ENCODE data around the gene PDGFD. TPM values are rescaled to one million over a fixed set of nuclear protein-coding genes. Genes with fewer than 3 reads are reported as not detected.

The PDGFD gene
- polyA plus RNA-seq, 1 of the 3 experiments (the other 2 are of a cell fraction), result 4.8 TPM

GRCh38 chr11:104057908-104058307 lies 106.0 kb downstream of the PDGFD start:
- no peaks in the 10 kb centered on the region for H3K27me3 ChIP-seq (ENCODE audit: insufficient read depth)
- no peaks in the 10 kb centered on the region for H3F3A ChIP-seq (replicated peaks; ENCODE audit: insufficient read depth)
- WGBS (ENCODE audit: low lambda C conversion rate), result 95% methylated on average over 5 of the region's 5 CpGs
- no peak overlapping the region for H2AFZ ChIP-seq (ENCODE audit: low read depth)
- H3K36me3 ChIP-seq (replicated peaks in 1 of 2; ENCODE audit: control insufficient read depth in 1 of 2, insufficient read depth in 2 of 2, low read length in 1 of 2), result no peaks in the 10 kb centered on the region
- no peak for DNase-seq
- TF ChIP-seq PBX3 (IDR thresholded peaks at IDR 0.05) (no peak), RCOR1 (IDR thresholded peaks at IDR 0.05; ENCODE audit: low read length) (no peak), NRF1 (IDR thresholded peaks at IDR 0.05; ENCODE audit: low read depth, low read length) (no peak), MXI1 (IDR thresholded peaks at IDR 0.05; ENCODE audit: low read depth, low read length) (no peak), YY1 (IDR thresholded peaks at IDR 0.05; ENCODE audit: low read depth) (no peak), MEF2A (IDR thresholded peaks at IDR 0.05; ENCODE audit: borderline replicate concordance, low read depth) (no peak), ELF1 (IDR thresholded peaks at IDR 0.05) (no peak), POLR2AphosphoS5 (IDR thresholded peaks at IDR 0.05; ENCODE audit: low read depth, low read length) (no peak), SMC3 (IDR thresholded peaks at IDR 0.05; ENCODE audit: low read depth, low read length) (no peak), REST (IDR thresholded peaks at IDR 0.05; ENCODE audit: low read depth, low read length) (no peak), SIN3A (IDR thresholded peaks at IDR 0.05; ENCODE audit: borderline replicate concordance, low read depth, low read length) (no peak), GABPA (IDR thresholded peaks at IDR 0.05; ENCODE audit: low read depth) (no peak), JUND (IDR thresholded peaks at IDR 0.05) (no peak), RAD21 (IDR thresholded peaks at IDR 0.05; ENCODE audit: low read length) (no peak), GATA2 (CRISPR knock-in tag; IDR thresholded peaks at IDR 0.05) (no peak), CTCF (IDR thresholded peaks at IDR 0.05) (no peak), EZH2phosphoT487 (IDR thresholded peaks at IDR 0.05; ENCODE audit: borderline replicate concordance, low read depth) (no peak), FOXJ3 (CRISPR knock-in tag; IDR thresholded peaks at IDR 0.05) (no peak), EP300 (IDR thresholded peaks at IDR 0.05; ENCODE audit: borderline replicate concordance in 1 of 2, low read depth in 1 of 2, low read length in 1 of 2) (no peak)
- no peaks in the 10 kb centered on the region for H3K9me2 ChIP-seq
- ChIA-PET POLR2A (no interaction called here), CTCF (no interaction called here)
- H3K27ac ChIP-seq (ENCODE audit: low read depth in 2 of 2, low read length in 1 of 2), result no peak overlapping the region
- no peaks in the 10 kb centered on the region for H3K79me2 ChIP-seq (ENCODE audit: insufficient read depth)
- no peak overlapping the region for H3K4me3 ChIP-seq (ENCODE audit: low read depth in 2 of 2, low read length in 1 of 2)
- H3K4me2 ChIP-seq, result no peak overlapping the region
- peaks cover 0 to 9% of the 10 kb centered on the region in 2 experiments; a peak in 2 of 4 replicates for H3K4me1 ChIP-seq (ENCODE audit: control insufficient read depth in 1 of 2, insufficient read depth in 2 of 2, low read depth in 1 of 2, low read length in 1 of 2)
- H4K20me1 ChIP-seq (ENCODE audit: insufficient read depth), result no peaks in the 10 kb centered on the region
- H3K9ac ChIP-seq, result no peak overlapping the region
- no peaks in the 10 kb centered on the region for H3K9me3 ChIP-seq
